IPS-15b (cell line): ENCODE measurements around the gene LIMS1.
"Not testable (repeated sequence)": the region's sequence is repeated elsewhere in the genome, so short reads cannot be mapped to it uniquely, and the experiment has no call there.

Experiments
- H3K27me3 ChIP-seq: one replicate; pipeline ENCODE4 v1.6.1; 2013; ENCODE audit warnings: low read length; ENCODE audit not compliant: control insufficient read depth, insufficient read depth
- H3K36me3 ChIP-seq: one replicate; pipeline ENCODE4 v1.6.1; 2013; ENCODE audit warnings: low read length; ENCODE audit not compliant: control insufficient read depth, insufficient read depth
- H3K4me1 ChIP-seq: one replicate; pipeline ENCODE4 v1.6.1; 2013; ENCODE audit warnings: mild to moderate bottlenecking, low read length; ENCODE audit not compliant: control insufficient read depth, insufficient read depth
- H3K4me3 ChIP-seq: one replicate; pipeline ENCODE4 v1.5.1; 2013; ENCODE audit warnings: low read depth, low read length
- H3K9ac ChIP-seq: one replicate; pipeline ENCODE4 v1.6.1; 2013; ENCODE audit warnings: low read depth, mild to moderate bottlenecking, low read length
- H3K9me3 ChIP-seq: one replicate; pipeline ENCODE4 v1.6.1; 2013; ENCODE audit warnings: mild to moderate bottlenecking, low read length; ENCODE audit not compliant: control insufficient read depth, insufficient read depth

LIMS1 gene

DNA sequence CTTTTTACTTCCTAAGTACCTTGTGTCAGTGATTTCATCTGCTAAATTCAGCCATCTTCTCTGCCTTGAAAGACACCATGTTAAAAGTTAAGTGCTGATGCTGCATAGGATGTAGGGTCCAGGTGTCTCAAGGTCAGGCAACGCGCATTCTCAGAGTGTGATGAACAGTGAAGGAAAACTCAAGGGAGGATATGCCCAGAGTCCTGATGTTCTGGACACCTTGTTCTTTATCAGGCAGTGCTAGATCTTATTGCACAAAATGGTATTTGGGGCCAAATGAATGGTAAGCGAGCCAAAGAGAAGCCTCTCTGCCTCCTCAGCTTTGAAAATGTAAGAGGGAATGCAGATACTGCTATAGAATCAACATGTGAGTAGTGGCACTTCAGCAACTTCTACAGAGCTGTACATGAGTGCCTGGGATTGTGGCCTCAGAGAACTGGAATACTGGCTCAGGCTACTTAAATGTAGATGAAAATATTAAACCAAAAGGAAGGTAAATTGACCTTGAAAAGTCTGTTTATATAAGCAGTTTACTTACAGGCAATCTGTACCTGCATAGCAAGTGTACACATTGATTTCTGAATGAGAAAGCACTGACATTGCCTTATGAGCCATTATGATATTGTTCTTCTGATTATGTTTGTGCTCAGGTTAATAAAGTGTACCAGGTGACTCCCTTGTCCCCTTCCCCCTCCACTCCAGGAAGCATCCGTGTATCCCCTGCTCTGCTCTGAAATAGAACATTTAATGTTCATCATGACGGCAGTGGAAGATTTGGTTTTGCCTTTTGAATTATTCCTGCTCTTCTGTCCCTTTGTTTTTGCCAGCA, 98.3 kb downstream of the LIMS1 start:
- Histone ChIP-seq H3K4me1 (peaks cover 6% of the 10 kb centered on the region), H3K4me3 (no peak overlapping the region), H3K27me3 (no peaks in the 10 kb centered on the region), H3K36me3 (no peaks in the 10 kb centered on the region), H3K9me3 (no peaks in the 10 kb centered on the region), H3K9ac (no peak overlapping the region)

DNA sequence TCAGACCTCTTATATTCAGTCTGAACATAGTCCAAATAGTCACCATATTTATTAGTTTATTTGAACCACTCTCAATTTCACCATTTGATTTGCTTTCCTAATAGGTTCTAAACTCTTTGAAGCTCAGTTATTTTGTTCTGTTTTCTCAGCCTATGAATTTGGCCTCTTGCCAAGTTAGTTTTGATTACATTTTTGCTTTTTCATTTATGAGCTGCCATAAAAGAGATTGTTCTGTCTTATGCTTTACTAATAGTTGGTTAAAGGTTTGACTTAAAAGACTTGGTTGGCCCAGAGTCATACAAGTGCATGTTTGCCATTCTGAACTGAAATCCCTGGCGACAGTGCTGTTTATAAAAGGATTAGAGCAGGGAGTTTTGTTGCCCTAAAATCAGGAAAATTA, 99.1 kb downstream of the LIMS1 start:
- no peak overlapping the region for H3K9ac ChIP-seq
- no peak overlapping the region for H3K4me3 ChIP-seq
- no peaks in the 10 kb centered on the region for H3K36me3 ChIP-seq
- no peaks in the 10 kb centered on the region for H3K27me3 ChIP-seq
- H3K9me3 ChIP-seq, result no peaks in the 10 kb centered on the region
- peaks cover 6% of the 10 kb centered on the region for H3K4me1 ChIP-seq

DNA sequence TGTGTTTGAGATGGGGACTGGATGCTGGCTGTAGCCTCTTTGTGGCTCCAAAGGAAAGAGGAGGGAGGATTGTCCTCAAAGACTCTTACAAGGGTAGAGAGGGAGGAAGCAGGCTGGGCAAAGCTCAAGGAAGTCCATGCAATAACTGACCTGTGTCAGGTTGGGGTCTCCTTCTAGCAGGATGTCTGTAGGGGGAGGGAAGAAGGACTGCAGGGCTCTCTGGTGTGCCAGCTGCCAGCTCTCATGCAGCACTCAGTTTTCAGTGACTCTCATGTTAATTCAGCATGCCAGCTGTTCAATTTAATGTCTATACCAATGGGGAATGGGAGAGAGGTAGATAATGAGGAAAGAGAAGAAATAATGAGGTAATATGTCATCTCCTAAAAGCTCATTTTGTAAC, 99.7 kb downstream of the LIMS1 start:
- Histone ChIP-seq H3K9ac (no peak overlapping the region), H3K36me3 (no peaks in the 10 kb centered on the region), H3K4me3 (no peak overlapping the region), H3K4me1 (peaks cover 6% of the 10 kb centered on the region), H3K9me3 (no peaks in the 10 kb centered on the region), H3K27me3 (no peaks in the 10 kb centered on the region)

DNA sequence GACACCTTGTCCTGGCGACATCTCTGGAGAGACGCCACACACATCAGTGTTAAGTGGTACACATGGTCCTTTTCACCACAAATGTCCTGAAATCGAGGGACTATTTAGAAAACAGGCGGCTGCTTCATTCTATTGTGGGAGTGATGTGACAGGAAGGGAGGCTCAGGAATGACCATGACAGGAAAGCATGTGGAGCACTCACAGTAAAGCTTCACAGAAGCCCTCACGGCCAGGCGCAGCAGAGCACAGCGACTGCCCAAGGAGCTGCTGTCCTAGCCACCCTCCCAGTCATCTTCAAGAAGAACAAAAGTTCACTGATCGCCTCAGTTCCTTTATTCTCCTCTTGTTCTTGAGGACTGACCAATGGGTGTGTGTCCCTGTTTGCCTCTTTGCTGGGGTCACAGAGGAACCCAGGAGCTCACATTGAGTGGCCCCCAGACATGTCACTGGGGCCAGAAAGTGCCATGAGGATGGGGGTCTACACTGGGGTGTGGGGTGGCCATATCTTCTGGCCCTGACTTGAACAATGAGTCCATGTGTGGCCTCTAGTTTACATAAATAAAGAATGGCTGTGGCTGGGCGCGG, 100.4 kb downstream of the LIMS1 start:
- no peaks in the 10 kb centered on the region for H3K27me3 ChIP-seq
- peaks cover 6% of the 10 kb centered on the region for H3K4me1 ChIP-seq
- no peaks in the 10 kb centered on the region for H3K36me3 ChIP-seq
- H3K9ac ChIP-seq, result no peak overlapping the region
- H3K4me3 ChIP-seq, result no peak overlapping the region
- no peaks in the 10 kb centered on the region for H3K9me3 ChIP-seq

DNA sequence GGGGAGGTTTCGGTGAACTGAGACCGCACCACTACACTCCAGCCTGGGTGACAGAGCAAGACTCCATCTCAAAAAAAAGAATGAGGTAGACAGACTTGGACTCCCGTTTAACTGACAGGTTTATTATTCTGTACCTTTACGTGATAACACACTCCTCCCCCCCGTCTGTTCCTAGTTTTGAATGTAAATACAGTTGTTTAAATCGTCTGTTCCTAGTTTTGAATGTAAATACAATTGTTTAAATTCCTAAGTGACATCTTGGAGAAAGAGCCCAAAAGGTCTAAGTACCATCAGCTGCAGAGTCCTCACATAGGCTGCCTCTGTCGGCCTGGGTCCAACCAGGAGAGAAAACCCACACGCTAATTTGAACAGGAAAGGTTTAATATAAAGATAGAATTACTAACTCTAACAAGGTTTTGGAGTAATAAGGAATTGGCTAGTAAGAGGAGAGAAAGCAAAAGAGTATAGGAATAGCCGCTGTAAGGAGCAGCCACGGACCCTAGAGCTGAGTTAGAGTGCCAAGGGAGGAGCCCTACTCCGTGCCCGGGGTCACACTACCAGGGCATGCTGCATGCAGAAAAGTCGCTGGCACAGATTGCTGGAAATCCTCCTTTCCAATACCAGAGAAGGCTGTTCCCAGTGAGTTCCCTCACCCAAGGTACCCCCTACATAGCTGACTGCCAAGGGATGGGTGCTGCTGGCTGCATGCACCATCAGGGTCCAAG, 101.5 kb downstream of the LIMS1 start:
- H3K36me3 ChIP-seq, result no peaks in the 10 kb centered on the region
- H3K4me3 ChIP-seq, result no peak overlapping the region
- H3K27me3 ChIP-seq, result no peaks in the 10 kb centered on the region
- H3K9ac ChIP-seq, result no peak overlapping the region
- no peaks in the 10 kb centered on the region for H3K9me3 ChIP-seq
- H3K4me1 ChIP-seq, result peaks cover 6% of the 10 kb centered on the region

DNA sequence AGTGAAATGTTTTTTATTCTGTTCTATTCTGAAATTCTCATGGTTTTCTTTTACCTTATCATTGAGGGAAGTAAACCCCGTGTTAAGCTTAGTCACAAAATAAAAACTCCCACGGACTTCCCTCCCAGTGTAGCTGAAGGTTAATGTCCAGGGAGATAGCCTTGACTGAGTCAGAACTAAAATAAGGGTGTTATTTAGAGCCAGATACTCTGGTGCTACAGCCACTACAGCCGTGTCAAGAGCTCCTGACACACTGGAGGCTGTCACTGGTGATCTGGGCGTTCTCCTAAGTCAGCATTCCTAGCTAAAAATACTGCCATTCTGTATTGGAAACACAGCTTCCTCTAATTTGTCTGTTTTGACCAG, 103.0 kb downstream of the LIMS1 start:
- Histone ChIP-seq H3K9me3 (no peaks in the 10 kb centered on the region), H3K9ac (no peak overlapping the region), H3K4me3 (no peak overlapping the region), H3K27me3 (no peaks in the 10 kb centered on the region), H3K36me3 (no peaks in the 10 kb centered on the region), H3K4me1 (peaks cover 6% of the 10 kb centered on the region)

DNA sequence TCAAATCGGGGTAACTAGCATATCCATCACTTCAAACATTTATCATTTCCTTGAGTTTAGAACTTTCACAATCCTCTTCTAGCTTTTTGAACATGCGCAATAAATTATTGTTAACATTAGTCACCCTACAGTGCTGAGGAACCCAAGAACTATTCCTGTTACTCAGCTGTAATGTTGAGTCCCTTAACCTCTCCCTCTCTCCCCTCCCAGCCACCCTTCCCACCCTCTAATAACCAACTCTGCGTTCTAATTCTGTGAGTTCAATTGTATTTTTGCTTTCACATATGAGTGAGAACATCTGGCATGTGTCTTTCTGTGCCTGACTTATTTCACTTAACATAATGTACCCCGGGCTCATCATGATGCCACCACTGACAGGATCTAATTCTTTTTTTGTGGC, 106.5 kb downstream of the LIMS1 start:
- Histone ChIP-seq H3K4me1 (peaks cover 5% of the 10 kb centered on the region), H3K36me3 (no peaks in the 10 kb centered on the region), H3K4me3 (no peak overlapping the region), H3K27me3 (no peaks in the 10 kb centered on the region), H3K9ac (no peak overlapping the region), H3K9me3 (no peaks in the 10 kb centered on the region)

DNA sequence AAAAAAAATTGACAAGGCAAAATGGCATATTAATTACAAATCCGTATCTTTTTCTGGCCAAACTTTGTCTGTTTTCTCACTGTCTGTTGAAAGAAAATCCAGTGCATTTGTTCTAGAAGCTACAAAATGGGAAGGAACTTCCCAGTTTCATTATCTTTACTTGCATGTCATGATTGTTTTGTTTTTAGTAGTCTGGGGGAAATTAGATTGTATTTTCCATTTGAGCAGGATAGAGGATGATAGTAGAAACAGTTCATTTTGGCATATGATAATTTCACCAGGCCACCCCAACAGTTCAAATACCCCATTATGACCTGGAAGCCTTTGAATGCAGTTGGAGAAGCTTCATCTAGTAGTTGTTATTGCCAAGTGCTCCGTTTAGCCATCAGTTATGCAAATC, 107.5 kb downstream of the LIMS1 start:
- Histone ChIP-seq H3K4me3 (no peak overlapping the region), H3K27me3 (no peaks in the 10 kb centered on the region)

DNA sequence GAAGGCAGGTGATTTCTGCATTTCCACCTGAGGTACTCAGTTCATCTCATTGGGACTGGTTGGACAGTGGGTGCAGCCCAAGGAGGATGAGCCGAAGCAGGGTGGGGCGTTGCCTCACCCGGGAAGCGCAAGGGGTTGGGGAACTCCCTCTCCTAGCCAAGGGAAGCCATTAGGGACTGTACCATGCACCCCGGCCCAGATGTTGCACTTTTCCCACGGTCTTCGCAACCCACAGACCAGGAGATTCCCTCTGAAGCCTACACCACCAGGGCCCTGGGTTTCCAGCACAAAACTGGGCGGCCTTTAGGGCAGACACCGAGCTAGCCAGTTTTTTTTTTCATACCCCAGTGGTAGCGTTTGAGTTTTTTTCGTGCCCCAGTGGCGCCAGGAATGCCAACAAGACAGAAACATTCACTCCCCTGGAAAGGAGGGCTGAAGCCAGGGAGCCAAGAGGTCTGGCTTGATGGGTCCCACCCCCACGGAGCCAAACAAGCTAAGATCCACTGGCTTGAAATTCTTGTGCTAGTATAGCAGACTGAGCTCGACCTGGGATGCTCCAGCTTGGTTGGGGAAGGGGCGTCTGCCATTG, 109.1 kb downstream of the LIMS1 start:
- no peaks in the 10 kb centered on the region for H3K4me1 ChIP-seq
- no peaks in the 10 kb centered on the region for H3K36me3 ChIP-seq
- H3K9ac ChIP-seq, result no peak overlapping the region
- no peaks in the 10 kb centered on the region for H3K27me3 ChIP-seq
- no peak overlapping the region for H3K4me3 ChIP-seq
- no peaks in the 10 kb centered on the region for H3K9me3 ChIP-seq

More for the DNA sequence above, 107.5 kb downstream of the LIMS1 start:
- H3K36me3 ChIP-seq, result no peaks in the 10 kb centered on the region
- H3K9ac ChIP-seq, result no peak overlapping the region
- H3K4me1 ChIP-seq, result peaks cover 5% of the 10 kb centered on the region
- no peaks in the 10 kb centered on the region for H3K9me3 ChIP-seq

DNA sequence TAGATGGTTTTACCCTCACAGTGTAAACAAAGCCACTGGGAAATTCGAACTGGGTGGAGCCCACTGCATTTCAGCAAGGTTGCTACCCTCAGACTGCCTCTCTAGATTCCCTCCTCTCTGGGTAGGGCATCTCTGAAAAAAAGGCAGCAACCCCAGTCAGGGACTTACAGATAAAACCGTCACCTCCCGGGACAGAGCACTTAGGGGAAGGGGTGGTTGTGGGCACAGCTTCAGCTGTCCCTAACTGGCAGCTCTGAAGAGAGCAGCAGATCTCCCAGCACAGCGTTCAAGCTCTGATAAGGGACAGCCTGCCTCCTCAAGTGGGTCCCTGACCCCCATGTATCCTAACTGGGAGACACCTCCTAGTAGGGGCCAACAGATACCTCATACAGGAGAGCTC, 109.6 kb downstream of the LIMS1 start:
- not testable (repeated sequence) for H3K36me3 ChIP-seq, H3K27me3 ChIP-seq, H3K4me1 ChIP-seq, H3K9ac ChIP-seq, H3K4me3 ChIP-seq, H3K9me3 ChIP-seq

DNA sequence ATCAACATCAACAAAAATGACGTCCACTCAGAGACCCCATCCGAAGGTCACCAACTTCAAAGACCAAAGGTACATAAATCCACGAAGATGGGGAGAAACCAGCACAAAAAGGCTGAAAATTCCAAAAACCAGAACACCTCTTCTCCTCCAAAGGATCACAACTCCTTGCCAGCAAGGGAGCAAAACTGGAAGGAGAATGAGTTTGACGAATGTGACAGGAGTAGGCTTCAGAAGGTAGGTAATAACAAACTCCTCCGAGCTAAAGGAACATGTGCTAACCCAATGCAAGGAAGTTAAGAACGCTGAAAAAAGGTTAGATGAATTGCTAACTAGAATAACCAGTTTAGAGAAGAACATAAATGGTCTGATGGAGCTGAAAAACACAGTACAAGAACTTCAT, 110.2 kb downstream of the LIMS1 start:
- H3K36me3 ChIP-seq, H3K9me3 ChIP-seq, H3K4me3 ChIP-seq, H3K27me3 ChIP-seq, H3K9ac ChIP-seq, H3K4me1 ChIP-seq: not testable (repeated sequence)

DNA sequence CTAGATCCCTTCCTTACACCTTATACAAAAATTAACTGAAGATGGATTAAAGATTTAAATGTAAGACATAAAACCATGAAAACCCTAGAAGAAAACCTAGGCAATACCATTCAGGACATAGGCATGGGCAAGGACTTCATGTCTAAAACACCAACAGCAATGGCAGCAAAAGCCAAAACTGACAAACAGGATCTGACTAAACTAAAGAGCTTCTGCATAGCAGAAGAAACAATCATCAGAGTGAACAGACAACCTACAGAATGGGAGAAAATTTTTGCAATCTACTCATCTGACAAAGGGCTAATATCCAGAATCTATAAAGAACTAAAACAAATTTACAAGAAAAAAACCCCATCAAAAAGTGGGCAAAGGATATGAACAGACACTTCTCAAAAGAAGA, 114.5 kb downstream of the LIMS1 start:
- H3K4me1 ChIP-seq, H3K36me3 ChIP-seq, H3K4me3 ChIP-seq, H3K27me3 ChIP-seq, H3K9ac ChIP-seq, H3K9me3 ChIP-seq: not testable (repeated sequence)
